ENCODE measurements around the gene GRIN3A. TPM values are rescaled to one million over a fixed set of nuclear protein-coding genes. Genes with fewer than 3 reads are reported as not detected.

GRIN3A gene
- total RNA-seq, 1 experiment from 2014 or later, result 0.02 TPM

GRCh38 chr9:101716629-101717028 is 21.8 kb downstream of the GRIN3A start:
- no peak for TF ChIP-seq ZNF317 (CRISPR knock-in tag; IDR thresholded peaks at IDR 0.05; ENCODE audit: borderline replicate concordance, low read depth)
- TF ChIP-seq CREM (CRISPR knock-in tag; IDR thresholded peaks at IDR 0.05), result no peak
- TF ChIP-seq EMX1 (CRISPR knock-in tag; IDR thresholded peaks at IDR 0.05), result no peak
- TF ChIP-seq USF1 (CRISPR knock-in tag; IDR thresholded peaks at IDR 0.05), result no peak
- no peak for TF ChIP-seq KAT7 (CRISPR knock-in tag; IDR thresholded peaks at IDR 0.05; ENCODE audit: borderline replicate concordance)
- TF ChIP-seq FOXP4 (CRISPR knock-in tag; IDR thresholded peaks at IDR 0.05), result no peak
- TF ChIP-seq OVOL2 (CRISPR knock-in tag; IDR thresholded peaks at IDR 0.05; ENCODE audit: borderline replicate concordance), result no peak
- no peak for TF ChIP-seq NFYB (CRISPR knock-in tag; conservative IDR thresholded peaks at IDR 0.05; ENCODE audit: low read depth)
- H3K4me3 Mint-ChIP-seq, result no peak overlapping the region
- H3K9me3 Mint-ChIP-seq, result no peaks in the 10 kb centered on the region
- CTCF ChIA-PET, result no interaction called here
- ATAC-seq, result no peak
- DNase-seq (ENCODE audit: low spot score), result no peak
- H3K36me3 Mint-ChIP-seq, result no peaks in the 10 kb centered on the region
- peak overlapping the region; percentile 13; the same call in 1 of the 2 replicates for H3K27ac Mint-ChIP-seq
- H3K4me1 Mint-ChIP-seq, result no peaks in the 10 kb centered on the region
- H3K27me3 Mint-ChIP-seq (ENCODE audit: low read depth), result peaks cover 4% of the 10 kb centered on the region; the same call in 1 of the 2 replicates
- POLR2A ChIA-PET, result no interaction called here

- H3K4me3 Mint-ChIP-seq, result no peak overlapping the region
- ATAC-seq (peak; percentile 93), DNase-seq (ENCODE audit: low spot score) (peak; percentile 71)
- TF ChIP-seq CTCF (IDR thresholded peaks at IDR 0.05) (peak; percentile 78), JUN (CRISPR knock-in tag; IDR thresholded peaks at IDR 0.05) (no peak), ZNF425 (CRISPR knock-in tag; conservative IDR thresholded peaks at IDR 0.05) (no peak), FOXK1 (CRISPR knock-in tag; IDR thresholded peaks at IDR 0.05) (no peak)
- H3K36me3 Mint-ChIP-seq, result no peaks in the 10 kb centered on the region
- no peaks in the 10 kb centered on the region for H3K9me3 Mint-ChIP-seq
- peaks cover 10% of the 10 kb centered on the region for H3K4me1 Mint-ChIP-seq
- H3K27me3 Mint-ChIP-seq (ENCODE audit: low read depth), result peaks cover 4% of the 10 kb centered on the region
- no peak overlapping the region for H3K27ac Mint-ChIP-seq
- ChIA-PET CTCF (interaction anchor here (0.7 to 3.6 kb wide), 16 partner anchors 8 to 262 kb away, joined by 3 to 38 read pairs (median 3); partner anchors contain the start of gene GRIN3A), POLR2A (interaction anchor here (0.8 kb wide), 1 partner anchor 16 kb away, joined by 3 read pairs; no protein-coding TSS in a partner anchor)
Measured at GRCh38 chr9:101711330-101711941, 27.0 kb downstream of the GRIN3A start.

GRCh38 chr9:101708855-101709254 is 29.6 kb downstream of the GRIN3A start:
- DNase-seq (ENCODE audit: low spot score), result no peak
- TF ChIP-seq AFF4 (CRISPR knock-in tag; IDR thresholded peaks at IDR 0.05; ENCODE audit: borderline replicate concordance) (no peak), CREB1 (CRISPR knock-in tag; IDR thresholded peaks at IDR 0.05) (no peak), MYBL2 (CRISPR knock-in tag; IDR thresholded peaks at IDR 0.05) (no peak), IRF2 (CRISPR knock-in tag; IDR thresholded peaks at IDR 0.05; ENCODE audit: borderline replicate concordance, low read depth) (no peak), MXD4 (CRISPR knock-in tag; IDR thresholded peaks at IDR 0.05; ENCODE audit: borderline replicate concordance) (no peak), NFATC4 (CRISPR knock-in tag; IDR thresholded peaks at IDR 0.05) (no peak)
- Mint-ChIP-seq H3K27me3 (ENCODE audit: low read depth) (peaks cover 8% of the 10 kb centered on the region), H3K9me3 (no peaks in the 10 kb centered on the region), H3K4me1 (peaks cover 21% of the 10 kb centered on the region), H3K27ac (no peak overlapping the region), H3K4me3 (no peak overlapping the region), H3K36me3 (no peaks in the 10 kb centered on the region)
- no peak for ATAC-seq
- POLR2A ChIA-PET, result no interaction called here
- CTCF ChIA-PET, result interaction anchor here (1.6 to 2.5 kb wide), 2 partner anchors 19 to 107 kb away, joined by 4 to 10 read pairs; no protein-coding TSS in a partner anchor
